B cell (primary cell): ENCODE results near the gene PODXL. TPM values are rescaled to one million over a fixed set of nuclear protein-coding genes. Genes with fewer than 3 reads are reported as not detected.

ENCODE experiments used
- ATAC-seq: fragments of 200-7000 bp; cut with Tn5 transposase; one replicate; pipeline ENCODE4 v1.10.0; 2021; ENCODE audit warnings: low read depth, mild to moderate bottlenecking, moderate number of reproducible peaks, moderate library complexity
- CTCF ChIA-PET: fragments of 350-600 bp; sonication (Branson Sonifier 250); formaldehyde crosslinking; loops from one replicate; lab custom pipeline; 2021; ENCODE audit warnings: antibody characterized with exemption, inconsistent platforms; lab: Charles Lee
- POLR2A ChIA-PET: fragments of 350-600 bp; sonication (Branson Sonifier 250); formaldehyde crosslinking; loops from one replicate; lab custom pipeline; 2021; ENCODE audit warnings: antibody characterized with exemption; lab: Charles Lee
- DNase-seq: peaks from one replicate; pipeline ENCODE4 v3.0.0; 2013
- H2AFZ ChIP-seq: 2 replicates; pipeline ENCODE4 v1.6.1; 2012; ENCODE audit warnings: mild to moderate bottlenecking, low read depth, low read length; ENCODE audit not compliant: insufficient read depth, poor library complexity, severe bottlenecking
- H3K27ac ChIP-seq, 2 donors: 1 replicate in 1 of 2; 2 replicates in 1 of 2; pipeline ENCODE4 v1.5.1; 2012 to 2013; ENCODE audit warnings: low read length in 2 of 2, mild to moderate bottlenecking in 2 of 2, moderate library complexity in 1 of 2
- H3K27me3 ChIP-seq, 4 experiments: fragments of 200-600 bp in 1 of 4; sonication (generic) in 1 of 4; replicated peaks in 1 of 4; 1 replicate in 2 of 4; 2 replicates in 2 of 4; pipeline versions ENCODE4 v1.6.1 to v1.7.0; 2013 to 2016; ENCODE audit warnings: low read length in 3 of 4, mild to moderate bottlenecking in 2 of 4, mixed read lengths in 1 of 4, moderate library complexity in 1 of 4; ENCODE audit not compliant: insufficient read depth in 4 of 4, control insufficient read depth in 3 of 4; ENCODE audit errors: control extremely low read depth in 1 of 4
- H3K36me3 ChIP-seq, 2 experiments: replicated peaks in 1 of 2; 1 replicate in 1 of 2; 2 replicates in 1 of 2; pipeline versions ENCODE4 v1.6.1 to v1.7.1; 2013; ENCODE audit warnings: low read length in 1 of 2; ENCODE audit not compliant: insufficient read depth in 2 of 2, control insufficient read depth in 1 of 2; ENCODE audit errors: control extremely low read depth in 1 of 2, extremely low read depth in 1 of 2
- H3K4me1 ChIP-seq, 2 donors: fragments of 200-600 bp in 1 of 2; sonication (generic) in 1 of 2; 1 replicate in 1 of 2; 2 replicates in 1 of 2; pipeline versions ENCODE4 v1.5.1 to v1.6.1; 2013 to 2017; ENCODE audit warnings: low read length in 2 of 2; ENCODE audit not compliant: control insufficient read depth in 2 of 2, insufficient read depth in 2 of 2
- H3K4me2 ChIP-seq: replicated peaks from 2 replicates; pipeline ENCODE3; 2012; ENCODE audit warnings: mild to moderate bottlenecking, low read depth, low read length; ENCODE audit not compliant: poor library complexity, severe bottlenecking
- H3K4me3 ChIP-seq, 5 experiments: fragments of 200-600 bp in 1 of 5; sonication (generic) in 1 of 5; 1 replicate in 3 of 5; 2 replicates in 2 of 5; pipeline versions ENCODE4 v1.5.1 to v1.7.0; 2011 to 2016; ENCODE audit warnings: low read length in 4 of 5, mild to moderate bottlenecking in 4 of 5, low read depth in 2 of 5, control low read depth in 1 of 5, moderate library complexity in 1 of 5; ENCODE audit not compliant: insufficient read depth in 1 of 5; ENCODE audit errors: control extremely low read depth in 1 of 5, extremely low read depth in 1 of 5
- H3K79me2 ChIP-seq: fragments of 200-600 bp; sonication (generic); one replicate; pipeline ENCODE4 v1.6.0; 2016; ENCODE audit warnings: low read length; ENCODE audit not compliant: control insufficient read depth, insufficient read depth
- H3K9ac ChIP-seq: fragments of 200-600 bp; sonication (generic); 2 replicates; pipeline ENCODE4 v1.6.1; 2017; ENCODE audit warnings: mild to moderate bottlenecking, low read length, moderate library complexity
- H3K9me3 ChIP-seq, 3 donors: one replicate each; pipeline versions ENCODE4 v1.6.1 to v1.7.1; 2013; ENCODE audit warnings: low read length in 2 of 3; ENCODE audit not compliant: control insufficient read depth in 2 of 3, insufficient read depth in 1 of 3; ENCODE audit errors: control extremely low read depth in 1 of 3
- H4K20me1 ChIP-seq: 2 replicates; pipeline ENCODE4 v1.6.0; 2012; ENCODE audit warnings: mild to moderate bottlenecking, low read length; ENCODE audit not compliant: insufficient read depth, control insufficient read depth, poor library complexity, severe bottlenecking
- H3K27ac Mint-ChIP-seq: one replicate; pipeline ENCODE4 v1.8.0; 2021; ENCODE audit warnings: mixed read lengths
- H3K27me3 Mint-ChIP-seq: one replicate; pipeline ENCODE4 v1.8.0; 2021; ENCODE audit warnings: mixed read lengths
- H3K4me1 Mint-ChIP-seq: one replicate; pipeline ENCODE4 v1.8.0; 2021; ENCODE audit warnings: mixed read lengths
- H3K4me3 Mint-ChIP-seq: one replicate; pipeline ENCODE4 v1.8.0; 2021; ENCODE audit warnings: mixed read lengths
- H3K9me3 Mint-ChIP-seq: one replicate; pipeline ENCODE4 v1.8.0; 2022; ENCODE audit warnings: mixed read lengths; ENCODE audit not compliant: insufficient read depth
- EZH2 ChIP-seq: IDR thresholded peaks from 2 replicates; pipeline ENCODE4 v1.6.1; 2012; ENCODE audit warnings: borderline replicate concordance, low read depth, mild to moderate bottlenecking, moderate library complexity, low read length; ENCODE audit not compliant: insufficient read depth, poor library complexity, severe bottlenecking
- WGBS: methylation state at CpG from one replicate; pipeline ENCODE4 v1.1.5; 2013; ENCODE audit warnings: missing lambda C conversion rate; ENCODE audit not compliant: insufficient coverage; 5-methylcytosine and 5-hydroxymethylcytosine counted together
- intact Hi-C: fragments of 100-400 bp; cut with micrococcal nuclease; formaldehyde crosslinking; loops from one replicate; pipeline ENCODE4 v1.10.0; 2022
- polyA plus RNA-seq: library from polyadenylated mRNA; depleted of rRNA; stranded (reverse); fragments of >200 nt; gene quantifications from 2 replicates; pipeline ENCODE4 v1.2.3, GENCODE V29; 2012
- total RNA-seq, 2 donors: library from RNA; stranded (reverse); fragments of 120-200 nt in 1 of 2; gene quantifications; 1 replicate in 1 of 2; 2 replicates in 1 of 2; pipeline versions ENCODE4 v1.2.3 to v1.2.4, GENCODE V29; 2013 to 2022
- TF ChIP-seq, protein P1 (sequence below): fragments of 200-600 bp; IDR thresholded peaks from one replicate; pipeline ENCODE4 v1.8.0; 2022; ENCODE audit warnings: antibody characterized with exemption, mild to moderate bottlenecking

Gene PODXL
- total and polyA plus RNA-seq, 2 donors (not counting 1 experiment from before 2014, with no cell fraction given) = 1.5 to 5.8 TPM

DNA sequence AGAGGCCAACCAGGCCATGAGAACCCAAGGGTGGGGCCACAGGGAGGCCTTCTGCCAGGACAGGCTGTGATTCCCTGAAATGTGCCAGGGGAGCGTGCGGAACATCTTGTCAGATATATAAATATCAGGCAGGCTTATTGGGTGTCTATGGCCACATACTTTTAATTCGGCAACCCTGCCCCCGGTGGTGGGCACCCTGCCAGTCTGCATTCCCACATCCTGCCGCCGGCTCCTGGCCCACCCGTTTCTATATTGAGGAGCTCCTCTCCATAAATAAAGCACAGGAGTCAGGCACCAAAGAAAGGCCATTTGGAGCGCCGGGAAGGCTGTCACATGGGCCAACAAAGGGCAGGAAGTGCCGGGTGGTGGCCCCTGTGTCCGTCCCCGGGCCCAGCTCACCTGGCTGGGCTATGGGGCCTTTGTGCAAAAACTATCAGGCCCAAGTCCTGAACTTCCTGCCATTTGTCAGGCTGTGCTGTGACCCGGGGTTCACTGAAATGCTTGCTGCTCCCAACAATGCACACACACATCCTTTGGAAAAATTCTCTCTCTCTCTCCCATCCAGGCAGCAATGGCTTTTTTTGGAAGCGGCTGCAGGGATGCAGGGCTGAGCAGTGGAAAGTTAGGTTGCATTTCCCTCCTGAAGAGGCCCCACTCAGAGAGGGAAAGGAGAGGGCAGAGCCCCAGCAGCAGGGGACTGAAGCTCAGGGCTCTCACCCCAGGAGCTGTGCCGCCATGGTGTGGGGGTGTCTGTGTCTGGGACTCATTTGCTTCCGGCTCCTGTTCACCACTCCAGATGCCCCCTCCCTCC, 25.0 kb upstream of the PODXL start:
- no peak overlapping the region for H3K4me2 ChIP-seq
- POLR2A ChIA-PET = no interaction called here
- H3K4me1 Mint-ChIP-seq = no peaks in the 10 kb centered on the region

DNA sequence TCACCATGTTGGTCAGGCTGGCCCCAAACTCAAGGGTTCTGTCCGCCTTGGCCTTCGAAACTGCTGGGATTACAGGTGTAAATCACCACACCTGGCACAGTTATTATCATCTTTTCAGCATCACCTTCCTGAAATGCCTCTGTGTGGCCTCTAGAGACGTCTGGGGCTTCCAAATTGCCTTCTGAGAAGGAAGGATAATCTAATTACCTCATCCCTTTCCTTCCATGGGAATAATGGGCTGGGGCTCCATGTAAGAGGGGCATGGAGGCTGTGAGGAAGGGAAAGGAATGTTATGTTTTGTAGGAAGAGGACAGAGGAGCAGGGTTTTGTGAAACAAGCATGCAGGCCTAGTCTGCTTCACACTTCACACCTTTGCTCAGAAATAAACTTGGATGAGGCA, 22.2 kb upstream of the PODXL start:
- H3K79me2 ChIP-seq = no peaks in the 10 kb centered on the region
- no peak overlapping the region for H3K9ac ChIP-seq
- H3K4me2 ChIP-seq = no peak overlapping the region
- no peaks in the 10 kb centered on the region for H4K20me1 ChIP-seq
- ChIA-PET CTCF (no interaction called here), POLR2A (no interaction called here)
- no peaks in the 10 kb centered on the region for H3K36me3 ChIP-seq
- DNase-seq (no peak), ATAC-seq (no peak)
- Mint-ChIP-seq H3K27me3 (peaks cover 9% of the 10 kb centered on the region), H3K9me3 (no peaks in the 10 kb centered on the region), H3K4me1 (no peaks in the 10 kb centered on the region), H3K27ac (no peak overlapping the region), H3K4me3 (no peak overlapping the region)
- H3K4me3 ChIP-seq = no peak overlapping the region
- H3K27me3 ChIP-seq = peaks cover 0 to 5% (median 0%) of the 10 kb centered on the region in 4 experiments
- no peaks in the 10 kb centered on the region for H3K9me3 ChIP-seq
- H3K27ac ChIP-seq = no peak overlapping the region
- intact Hi-C loops = no loop called here
- 60% methylated on average over 2 of the region's 3 CpGs for WGBS
- TF ChIP-seq, protein P1, sequence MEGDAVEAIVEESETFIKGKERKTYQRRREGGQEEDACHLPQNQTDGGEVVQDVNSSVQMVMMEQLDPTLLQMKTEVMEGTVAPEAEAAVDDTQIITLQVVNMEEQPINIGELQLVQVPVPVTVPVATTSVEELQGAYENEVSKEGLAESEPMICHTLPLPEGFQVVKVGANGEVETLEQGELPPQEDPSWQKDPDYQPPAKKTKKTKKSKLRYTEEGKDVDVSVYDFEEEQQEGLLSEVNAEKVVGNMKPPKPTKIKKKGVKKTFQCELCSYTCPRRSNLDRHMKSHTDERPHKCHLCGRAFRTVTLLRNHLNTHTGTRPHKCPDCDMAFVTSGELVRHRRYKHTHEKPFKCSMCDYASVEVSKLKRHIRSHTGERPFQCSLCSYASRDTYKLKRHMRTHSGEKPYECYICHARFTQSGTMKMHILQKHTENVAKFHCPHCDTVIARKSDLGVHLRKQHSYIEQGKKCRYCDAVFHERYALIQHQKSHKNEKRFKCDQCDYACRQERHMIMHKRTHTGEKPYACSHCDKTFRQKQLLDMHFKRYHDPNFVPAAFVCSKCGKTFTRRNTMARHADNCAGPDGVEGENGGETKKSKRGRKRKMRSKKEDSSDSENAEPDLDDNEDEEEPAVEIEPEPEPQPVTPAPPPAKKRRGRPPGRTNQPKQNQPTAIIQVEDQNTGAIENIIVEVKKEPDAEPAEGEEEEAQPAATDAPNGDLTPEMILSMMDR = no peak
- TF ChIP-seq EZH2 = no peak
- no peaks in the 10 kb centered on the region for H3K4me1 ChIP-seq
- no peak overlapping the region for H2AFZ ChIP-seq

More for the DNA sequence above, 25.0 kb upstream of the PODXL start:
- Histone ChIP-seq H2AFZ (no peak overlapping the region), H4K20me1 (no peaks in the 10 kb centered on the region), H3K36me3 (no peaks in the 10 kb centered on the region), H3K79me2 (no peaks in the 10 kb centered on the region), H3K27ac (no peak overlapping the region), H3K4me1 (no peaks in the 10 kb centered on the region), H3K27me3 (peaks cover 0 to 5% (median 0%) of the 10 kb centered on the region in 4 experiments), H3K9ac (no peak overlapping the region), H3K9me3 (no peaks in the 10 kb centered on the region), H3K4me3 (no peak overlapping the region)
- no peak for TF ChIP-seq EZH2
- TF ChIP-seq, protein P1 = no peak
- H3K27me3 Mint-ChIP-seq = peaks cover 9% of the 10 kb centered on the region
- no peak for ATAC-seq
- no peak overlapping the region for H3K27ac Mint-ChIP-seq
- 70% methylated on average over 13 of the region's 16 CpGs for WGBS
- no peak overlapping the region for H3K4me3 Mint-ChIP-seq
- H3K9me3 Mint-ChIP-seq = no peaks in the 10 kb centered on the region
- CTCF ChIA-PET = no interaction called here
- intact Hi-C loops = no loop called here
- no peak for DNase-seq
